Upper lobe of right lung (tissue), 1 donor: ENCODE results near the gene CDCP1. TPM values are rescaled to one million over a fixed set of nuclear protein-coding genes. Genes with fewer than 3 reads are reported as not detected.

ENCODE experiments used
- ATAC-seq: fragments of 200-7000 bp; cut with Tn5 transposase; one replicate; pipeline ENCODE4 v1.9.1; 2020; ENCODE audit warnings: mild to moderate bottlenecking, moderate library complexity
- DNase-seq: peaks from one replicate; pipeline ENCODE4 v3.0.0-alpha.2; 2020
- H3K27ac ChIP-seq: fragments of 200-600 bp; one replicate; pipeline ENCODE4 v1.8.0; 2022
- H3K27me3 ChIP-seq: fragments of 200-600 bp; one replicate; pipeline ENCODE4 v1.8.0; 2022; ENCODE audit warnings: mild to moderate bottlenecking
- H3K36me3 ChIP-seq: fragments of 200-600 bp; one replicate; pipeline ENCODE4 v1.8.0; 2022
- H3K4me1 ChIP-seq: fragments of 200-600 bp; one replicate; pipeline ENCODE4 v1.8.0; 2022
- H3K4me3 ChIP-seq: fragments of 200-600 bp; one replicate; pipeline ENCODE4 v1.8.0; 2022; ENCODE audit warnings: mild to moderate bottlenecking
- H3K9me3 ChIP-seq: fragments of 200-600 bp; one replicate; pipeline ENCODE4 v1.8.0; 2022
- intact Hi-C: fragments of 100-400 bp; cut with DNase I; formaldehyde crosslinking; loops from one replicate; pipeline ENCODE4 v1.11.0; 2022
- total RNA-seq: library from RNA; stranded (reverse); fragmentation: NEBNext Ultra II Directional; extraction: Animal tissue kit (Norgen Biotek cat#: 25700); gene quantifications from one replicate; pipeline ENCODE4 v1.2.1, GENCODE V29; 2021
- TF ChIP-seq, protein P1 (sequence below): fragments of 200-600 bp; IDR thresholded peaks from one replicate; pipeline ENCODE4 v1.8.0; 2022; ENCODE audit warnings: antibody characterized with exemption
- donor health status: DM: no; HTN: yes; CAD: no; lungs with severe emphysema.

Gene CDCP1
- total RNA-seq, 1 donor from 2014 or later: 19.1 TPM

DNA sequence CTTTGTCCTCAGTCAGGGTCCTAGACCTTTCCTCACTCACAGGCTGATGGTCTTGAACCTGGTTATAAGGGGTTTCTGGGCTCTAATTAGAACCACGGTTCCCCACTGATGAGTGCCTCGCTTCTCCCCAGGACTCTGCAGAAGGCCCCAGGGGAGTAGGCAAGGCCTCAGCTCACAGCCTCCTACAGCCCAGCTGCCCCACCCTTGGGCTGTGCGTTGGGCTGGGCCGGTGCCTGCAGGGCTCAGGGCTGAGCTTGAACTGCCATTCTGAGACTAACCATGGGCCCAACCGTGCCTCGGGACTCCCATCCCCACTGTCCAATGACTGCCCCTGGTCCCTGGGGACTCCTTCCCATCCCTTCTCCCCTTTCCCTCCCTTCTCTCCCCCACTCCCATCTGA, 94.5 kb downstream of the CDCP1 start:
- Histone ChIP-seq H3K27me3 (no peaks in the 10 kb centered on the region), H3K4me3 (no peak overlapping the region), H3K4me1 (peaks cover 10% of the 10 kb centered on the region), H3K27ac (no peak overlapping the region), H3K9me3 (no peaks in the 10 kb centered on the region), H3K36me3 (no peaks in the 10 kb centered on the region)
- intact Hi-C loops: no loop called here
- ATAC-seq: no peak
- TF ChIP-seq, protein P1, sequence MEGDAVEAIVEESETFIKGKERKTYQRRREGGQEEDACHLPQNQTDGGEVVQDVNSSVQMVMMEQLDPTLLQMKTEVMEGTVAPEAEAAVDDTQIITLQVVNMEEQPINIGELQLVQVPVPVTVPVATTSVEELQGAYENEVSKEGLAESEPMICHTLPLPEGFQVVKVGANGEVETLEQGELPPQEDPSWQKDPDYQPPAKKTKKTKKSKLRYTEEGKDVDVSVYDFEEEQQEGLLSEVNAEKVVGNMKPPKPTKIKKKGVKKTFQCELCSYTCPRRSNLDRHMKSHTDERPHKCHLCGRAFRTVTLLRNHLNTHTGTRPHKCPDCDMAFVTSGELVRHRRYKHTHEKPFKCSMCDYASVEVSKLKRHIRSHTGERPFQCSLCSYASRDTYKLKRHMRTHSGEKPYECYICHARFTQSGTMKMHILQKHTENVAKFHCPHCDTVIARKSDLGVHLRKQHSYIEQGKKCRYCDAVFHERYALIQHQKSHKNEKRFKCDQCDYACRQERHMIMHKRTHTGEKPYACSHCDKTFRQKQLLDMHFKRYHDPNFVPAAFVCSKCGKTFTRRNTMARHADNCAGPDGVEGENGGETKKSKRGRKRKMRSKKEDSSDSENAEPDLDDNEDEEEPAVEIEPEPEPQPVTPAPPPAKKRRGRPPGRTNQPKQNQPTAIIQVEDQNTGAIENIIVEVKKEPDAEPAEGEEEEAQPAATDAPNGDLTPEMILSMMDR: no peak
- DNase-seq: no peak

DNA sequence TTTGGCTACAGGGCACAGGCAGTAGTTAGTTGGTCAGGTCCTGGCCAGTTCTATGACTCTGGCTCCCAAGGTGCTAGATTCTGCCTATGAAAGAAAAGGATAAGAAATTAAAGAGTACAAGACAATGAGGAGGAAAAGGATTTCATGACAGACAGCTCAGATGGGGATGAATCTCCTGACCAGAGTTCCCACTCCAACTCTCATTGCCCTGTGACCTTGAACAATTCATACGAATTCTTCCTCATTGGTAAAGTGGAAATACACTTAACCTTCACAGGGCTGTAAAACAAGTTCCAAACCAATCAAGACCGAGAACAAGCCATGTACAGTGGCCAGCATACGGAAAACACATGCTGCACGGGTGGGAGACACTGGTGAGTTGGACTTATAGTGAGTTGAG, 96.4 kb downstream of the CDCP1 start:
- Histone ChIP-seq H3K27ac (no peak overlapping the region), H3K9me3 (no peaks in the 10 kb centered on the region), H3K4me3 (no peak overlapping the region), H3K4me1 (no peaks in the 10 kb centered on the region), H3K27me3 (no peaks in the 10 kb centered on the region), H3K36me3 (no peaks in the 10 kb centered on the region)
- no peak for DNase-seq
- intact Hi-C loops: no loop called here
- ATAC-seq: no peak
- TF ChIP-seq, protein P1: no peak

DNA sequence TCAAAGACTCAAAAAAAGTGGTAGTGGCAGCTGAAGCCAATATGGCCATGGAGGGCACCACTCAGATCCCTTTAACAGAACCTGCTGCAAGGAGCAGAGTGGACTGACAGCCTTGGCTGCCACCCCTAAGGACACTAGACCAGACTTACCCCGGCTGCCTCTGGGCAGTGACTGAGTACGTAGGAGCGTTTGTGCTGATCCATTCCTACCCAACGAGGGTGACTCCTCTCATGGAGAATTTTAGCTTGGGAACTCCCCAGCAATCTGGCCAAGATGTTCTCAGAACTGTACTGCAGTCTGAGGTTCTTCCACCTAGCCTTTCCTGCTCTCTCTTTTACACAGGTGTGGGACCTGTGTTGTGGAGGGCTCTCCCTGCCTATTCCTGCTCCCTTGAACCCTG, 97.9 kb downstream of the CDCP1 start:
- no peak overlapping the region for H3K27ac ChIP-seq
- peaks cover 3% of the 10 kb centered on the region for H3K4me1 ChIP-seq
- TF ChIP-seq, protein P1: no peak
- no peak for DNase-seq
- intact Hi-C loops: no loop called here
- no peaks in the 10 kb centered on the region for H3K27me3 ChIP-seq
- H3K9me3 ChIP-seq: no peaks in the 10 kb centered on the region
- no peak overlapping the region for H3K4me3 ChIP-seq
- no peak for ATAC-seq
- no peaks in the 10 kb centered on the region for H3K36me3 ChIP-seq

DNA sequence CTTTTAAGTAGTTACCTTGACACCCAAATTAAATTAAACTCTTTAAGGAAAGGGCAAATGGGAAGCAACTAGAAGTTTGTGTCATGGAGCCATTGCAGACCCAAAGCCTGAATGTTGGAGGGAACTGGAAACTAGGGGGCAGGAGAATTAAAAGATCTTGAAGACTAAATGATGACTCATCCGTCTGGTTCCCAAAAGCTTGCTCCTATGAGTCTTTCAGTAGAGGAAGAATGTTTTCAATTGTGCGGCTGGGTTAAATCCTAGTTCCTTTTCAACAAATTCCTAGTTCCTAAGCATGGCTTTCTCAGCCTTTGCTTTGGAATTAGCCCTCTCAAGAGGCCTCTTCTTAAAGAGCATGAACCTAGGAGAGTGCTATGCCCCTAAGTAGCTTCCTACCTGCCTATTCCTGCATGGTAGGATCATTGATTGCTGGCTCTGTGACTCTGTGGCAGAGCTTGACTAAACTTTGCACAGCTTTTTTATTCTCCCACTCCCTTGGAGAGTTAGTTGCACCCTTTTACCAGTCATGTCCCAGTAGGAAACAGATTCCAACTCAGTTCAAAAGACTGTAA, 102.4 kb downstream of the CDCP1 start:
- peak; percentile 54 for ATAC-seq
- H3K4me1 ChIP-seq: peaks cover 3% of the 10 kb centered on the region
- intact Hi-C loops: loop anchor here (5.0 kb wide), 1 partner anchor 168 kb away; no protein-coding TSS in a partner anchor
- no peak overlapping the region for H3K4me3 ChIP-seq
- H3K9me3 ChIP-seq: no peaks in the 10 kb centered on the region
- H3K36me3 ChIP-seq: no peaks in the 10 kb centered on the region
- TF ChIP-seq, protein P1: no peak
- no peaks in the 10 kb centered on the region for H3K27me3 ChIP-seq
- H3K27ac ChIP-seq: peak overlapping the region; percentile 6
- DNase-seq: no peak

DNA sequence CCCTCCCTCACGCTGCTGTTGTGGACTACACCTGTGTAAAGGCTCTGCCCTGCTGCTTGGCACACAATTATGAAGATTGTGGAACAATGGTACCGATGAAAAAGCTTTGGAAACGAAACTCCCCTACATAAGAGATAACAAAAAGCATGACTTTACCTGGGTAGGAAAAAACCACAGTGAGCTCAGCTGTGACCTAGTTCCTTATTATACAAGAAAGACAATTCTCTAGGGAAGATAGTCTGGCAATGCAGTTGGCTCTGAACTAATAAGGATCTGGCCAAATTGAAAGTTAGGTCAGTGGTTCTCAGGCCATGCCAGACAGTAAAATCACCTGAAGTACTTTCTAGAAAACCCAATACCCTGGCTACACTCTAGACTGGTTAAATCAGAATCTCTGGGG, 104.0 kb downstream of the CDCP1 start:
- intact Hi-C loops: loop anchor here (5.0 kb wide), 1 partner anchor 170 kb away; no protein-coding TSS in a partner anchor
- H3K4me1 ChIP-seq: peaks cover 6% of the 10 kb centered on the region
- ATAC-seq (no peak), DNase-seq (no peak)
- no peak overlapping the region for H3K4me3 ChIP-seq
- TF ChIP-seq, protein P1: no peak
- H3K27me3 ChIP-seq: no peaks in the 10 kb centered on the region
- H3K36me3 ChIP-seq: no peaks in the 10 kb centered on the region
- H3K27ac ChIP-seq: no peak overlapping the region
- no peaks in the 10 kb centered on the region for H3K9me3 ChIP-seq

DNA sequence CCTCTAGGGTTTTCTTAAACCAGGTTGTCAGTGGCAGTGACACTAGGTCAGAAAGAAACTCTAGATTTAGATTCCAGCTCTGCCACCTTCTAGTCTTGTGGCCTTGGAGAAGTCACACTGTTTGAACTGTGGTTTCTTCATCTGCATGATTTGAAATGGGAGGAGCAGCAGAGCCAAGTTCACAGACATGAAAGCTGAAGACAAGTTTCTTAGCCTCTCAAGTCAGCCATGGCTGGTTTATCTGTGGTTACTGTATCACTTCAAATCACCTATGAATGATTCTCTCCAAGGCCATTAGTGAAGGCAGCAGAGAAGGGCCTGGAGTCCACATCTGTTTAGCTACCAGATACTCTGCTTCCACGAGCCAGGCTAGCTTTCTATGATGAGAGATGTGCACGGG, 104.5 kb downstream of the CDCP1 start:
- intact Hi-C loops: loop anchor here (5.0 kb wide), 1 partner anchor 171 kb away; no protein-coding TSS in a partner anchor
- no peaks in the 10 kb centered on the region for H3K9me3 ChIP-seq
- H3K36me3 ChIP-seq: no peaks in the 10 kb centered on the region
- no peaks in the 10 kb centered on the region for H3K27me3 ChIP-seq
- no peak for ATAC-seq
- peaks cover 11% of the 10 kb centered on the region for H3K4me1 ChIP-seq
- DNase-seq: no peak
- TF ChIP-seq, protein P1: no peak
- no peak overlapping the region for H3K27ac ChIP-seq
- H3K4me3 ChIP-seq: no peak overlapping the region
